Vagina (tissue), 2 donors: ENCODE data around the gene NRXN2. TPM values are rescaled to one million over a fixed set of nuclear protein-coding genes. Genes with fewer than 3 reads are reported as not detected.

Experiments
- DNase-seq, 2 donors: peaks; one replicate each; pipeline ENCODE4 v3.0.0-alpha.2; 2017; ENCODE audit errors: extremely low spot score in 2 of 2
- H3K27ac ChIP-seq: fragments of 200-600 bp; sonication (generic); one replicate; pipeline ENCODE4 v1.5.1; 2019
- H3K27me3 ChIP-seq: fragments of 200-600 bp; sonication (generic); one replicate; pipeline ENCODE4 v1.5.1; 2019
- H3K36me3 ChIP-seq, 2 donors: fragments of 200-600 bp; sonication (generic); one replicate each; pipeline ENCODE4 v1.5.1; 2017 to 2019
- H3K4me1 ChIP-seq: fragments of 200-600 bp; sonication (generic); one replicate; pipeline ENCODE4 v1.5.1; 2019
- H3K4me3 ChIP-seq, 2 donors: fragments of 200-600 bp; sonication (generic); 1 replicate in 1 of 2; 2 replicates in 1 of 2; pipeline ENCODE4 v1.5.1; 2016 to 2019
- H3K9me3 ChIP-seq: fragments of 200-600 bp; sonication (generic); one replicate; pipeline ENCODE4 v1.5.1; 2019
- POLR2A ChIP-seq, 2 donors: fragments of 450-650 bp; IDR thresholded peaks; one replicate each; pipeline ENCODE4 v1.6.1; 2017; ENCODE audit warnings: antibody characterized with exemption in 2 of 2, mild to moderate bottlenecking in 2 of 2, moderate library complexity in 2 of 2
- POLR2AphosphoS5 ChIP-seq, 2 donors: sonication (generic); formaldehyde crosslinking; IDR thresholded peaks; one replicate each; pipeline ENCODE4 v1.9.0; 2017; ENCODE audit warnings: antibody characterized with exemption in 2 of 2, mild to moderate bottlenecking in 2 of 2, low read depth in 1 of 2; ENCODE audit not compliant: insufficient read depth in 1 of 2
- intact Hi-C: fragments of 100-400 bp; cut with DNase I; formaldehyde crosslinking; loops from one replicate; pipeline ENCODE4 v1.15.1; 2023
- total RNA-seq: library from RNA; depleted of rRNA; stranded (reverse); fragments of >200 nt; gene quantifications from one replicate; pipeline ENCODE4 v1.2.3, GENCODE V29; 2016
- TF ChIP-seq, protein P1 (sequence below), 3 experiments: fragments of 450-650 bp in 2 of 3; fragments of 200-600 bp in 1 of 3; sonication (generic) in 1 of 3; IDR thresholded peaks; one replicate each; pipeline ENCODE4 v1.5.1; 2017 to 2019; ENCODE audit warnings: antibody characterized with exemption in 3 of 3, mild to moderate bottlenecking in 2 of 3, moderate library complexity in 2 of 3

NRXN2 gene
- total RNA-seq, 1 donor from 2014 or later: 16.9 TPM

DNA sequence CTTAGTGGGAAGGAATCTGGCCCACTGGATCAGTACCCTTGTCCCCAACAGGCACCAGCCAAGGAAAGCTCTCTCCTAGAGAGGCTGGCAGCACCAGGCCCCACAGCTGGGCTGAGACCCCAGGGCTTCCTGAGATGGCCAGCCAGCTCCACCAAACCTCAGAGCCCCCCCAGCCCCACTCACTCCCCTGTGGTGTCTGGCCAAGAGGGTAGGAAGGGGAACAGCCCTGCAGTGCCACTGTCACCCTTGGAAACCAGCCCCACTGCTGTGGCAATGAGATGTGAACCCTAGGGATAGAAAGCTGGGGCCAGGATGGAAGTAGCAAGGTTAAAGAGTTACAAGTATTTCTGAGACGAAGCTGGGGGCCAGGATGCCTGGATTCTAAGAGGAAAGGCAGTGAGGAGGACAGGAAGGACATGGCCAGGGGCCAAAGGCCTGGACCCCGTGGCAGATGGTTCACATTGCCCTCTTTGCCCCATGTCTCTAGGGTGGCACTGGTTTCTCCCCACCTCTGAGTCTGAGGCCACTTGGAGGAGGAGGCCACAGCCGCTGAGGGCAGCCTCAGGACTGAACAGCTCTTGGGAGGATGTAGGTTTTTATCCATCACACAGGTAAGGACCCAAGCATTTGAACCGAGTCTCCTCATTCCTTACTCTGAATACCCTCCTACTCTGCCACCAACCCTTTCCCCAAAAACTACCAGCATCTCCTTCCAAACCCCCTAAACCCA is 28.8 kb downstream of the NRXN2 start:
- intact Hi-C loops: no loop called here
- H3K27me3 ChIP-seq: no peaks in the 10 kb centered on the region
- no peaks in the 10 kb centered on the region for H3K36me3 ChIP-seq
- no peak for DNase-seq
- no peak overlapping the region for H3K27ac ChIP-seq
- H3K4me3 ChIP-seq: no peak overlapping the region
- H3K4me1 ChIP-seq: peaks cover 3% of the 10 kb centered on the region
- no peaks in the 10 kb centered on the region for H3K9me3 ChIP-seq
- TF ChIP-seq, protein P1, sequence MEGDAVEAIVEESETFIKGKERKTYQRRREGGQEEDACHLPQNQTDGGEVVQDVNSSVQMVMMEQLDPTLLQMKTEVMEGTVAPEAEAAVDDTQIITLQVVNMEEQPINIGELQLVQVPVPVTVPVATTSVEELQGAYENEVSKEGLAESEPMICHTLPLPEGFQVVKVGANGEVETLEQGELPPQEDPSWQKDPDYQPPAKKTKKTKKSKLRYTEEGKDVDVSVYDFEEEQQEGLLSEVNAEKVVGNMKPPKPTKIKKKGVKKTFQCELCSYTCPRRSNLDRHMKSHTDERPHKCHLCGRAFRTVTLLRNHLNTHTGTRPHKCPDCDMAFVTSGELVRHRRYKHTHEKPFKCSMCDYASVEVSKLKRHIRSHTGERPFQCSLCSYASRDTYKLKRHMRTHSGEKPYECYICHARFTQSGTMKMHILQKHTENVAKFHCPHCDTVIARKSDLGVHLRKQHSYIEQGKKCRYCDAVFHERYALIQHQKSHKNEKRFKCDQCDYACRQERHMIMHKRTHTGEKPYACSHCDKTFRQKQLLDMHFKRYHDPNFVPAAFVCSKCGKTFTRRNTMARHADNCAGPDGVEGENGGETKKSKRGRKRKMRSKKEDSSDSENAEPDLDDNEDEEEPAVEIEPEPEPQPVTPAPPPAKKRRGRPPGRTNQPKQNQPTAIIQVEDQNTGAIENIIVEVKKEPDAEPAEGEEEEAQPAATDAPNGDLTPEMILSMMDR (IDR thresholded peaks at IDR 0.05): no peak
- TF ChIP-seq POLR2AphosphoS5 (IDR thresholded peaks at IDR 0.05; ENCODE audit: insufficient read depth in 1 of 2, low read depth in 1 of 2): no peak

DNA sequence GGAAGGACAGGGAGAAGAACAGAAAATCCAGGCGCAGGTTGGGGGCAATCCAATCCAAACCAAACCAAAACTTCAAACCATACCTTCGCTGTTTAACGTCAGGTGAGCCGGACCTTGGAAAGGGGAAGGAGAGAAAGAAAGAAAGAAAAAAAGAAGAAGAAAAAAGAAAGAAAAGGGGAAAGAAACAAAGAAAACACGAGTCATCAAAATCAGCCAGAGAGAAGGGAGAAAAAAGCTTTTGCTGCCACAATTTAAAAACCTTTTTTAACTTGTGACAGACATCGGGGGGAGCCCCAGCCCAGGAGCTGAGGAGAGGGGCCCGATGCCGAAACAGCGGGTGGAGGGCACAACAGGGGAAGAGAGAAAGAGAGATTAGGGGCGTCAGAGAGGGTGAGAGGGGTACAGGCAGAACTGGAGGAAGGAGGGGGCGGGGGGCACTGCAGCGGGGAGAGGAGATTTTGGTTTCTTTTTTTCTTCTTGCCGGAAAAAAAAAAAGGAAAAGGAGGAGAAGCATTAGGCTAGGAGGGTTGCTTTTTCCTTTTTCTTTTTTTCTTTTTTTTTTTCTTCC is 30.1 kb downstream of the NRXN2 start:
- TF ChIP-seq POLR2AphosphoS5 (IDR thresholded peaks at IDR 0.05; ENCODE audit: insufficient read depth in 1 of 2, low read depth in 1 of 2): no peak
- TF ChIP-seq, protein P1 (IDR thresholded peaks at IDR 0.05): no peak
- no peak for TF ChIP-seq POLR2A (IDR thresholded peaks at IDR 0.05)
- Histone ChIP-seq H3K27me3 (no peaks in the 10 kb centered on the region), H3K9me3 (no peaks in the 10 kb centered on the region), H3K4me1 (peaks cover 16% of the 10 kb centered on the region), H3K4me3 (no peak overlapping the region), H3K36me3 (no peaks in the 10 kb centered on the region), H3K27ac (no peak overlapping the region)
- intact Hi-C loops: no loop called here
- DNase-seq: no peak

DNA sequence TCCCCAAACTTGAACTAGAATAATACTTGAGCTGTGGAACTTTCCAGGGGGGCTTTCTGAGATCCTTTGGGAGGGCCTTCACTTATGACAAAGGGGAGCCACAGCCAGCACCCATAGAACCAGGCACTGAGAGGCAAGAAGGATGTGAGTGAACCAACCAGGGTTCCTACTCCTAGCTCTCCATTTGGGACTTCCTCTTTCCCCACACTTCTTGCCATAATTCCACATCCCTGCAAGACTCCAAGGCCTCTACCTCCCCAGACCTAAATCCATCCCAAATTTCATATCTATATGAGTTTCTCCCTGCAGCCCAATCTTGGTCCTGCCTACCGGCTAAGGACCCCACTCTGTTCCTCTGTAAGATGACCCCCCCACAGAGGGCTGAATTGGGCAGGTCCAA is 31.5 kb downstream of the NRXN2 start:
- Histone ChIP-seq H3K4me3 (no peak overlapping the region), H3K9me3 (no peaks in the 10 kb centered on the region), H3K36me3 (no peaks in the 10 kb centered on the region), H3K27ac (no peak overlapping the region), H3K4me1 (peaks cover 18% of the 10 kb centered on the region), H3K27me3 (no peaks in the 10 kb centered on the region)
- intact Hi-C loops: no loop called here
- TF ChIP-seq, protein P1 (IDR thresholded peaks at IDR 0.05): no peak
- TF ChIP-seq POLR2AphosphoS5 (IDR thresholded peaks at IDR 0.05; ENCODE audit: insufficient read depth in 1 of 2, low read depth in 1 of 2) (no peak), POLR2A (IDR thresholded peaks at IDR 0.05) (no peak)
- DNase-seq: no peak

DNA sequence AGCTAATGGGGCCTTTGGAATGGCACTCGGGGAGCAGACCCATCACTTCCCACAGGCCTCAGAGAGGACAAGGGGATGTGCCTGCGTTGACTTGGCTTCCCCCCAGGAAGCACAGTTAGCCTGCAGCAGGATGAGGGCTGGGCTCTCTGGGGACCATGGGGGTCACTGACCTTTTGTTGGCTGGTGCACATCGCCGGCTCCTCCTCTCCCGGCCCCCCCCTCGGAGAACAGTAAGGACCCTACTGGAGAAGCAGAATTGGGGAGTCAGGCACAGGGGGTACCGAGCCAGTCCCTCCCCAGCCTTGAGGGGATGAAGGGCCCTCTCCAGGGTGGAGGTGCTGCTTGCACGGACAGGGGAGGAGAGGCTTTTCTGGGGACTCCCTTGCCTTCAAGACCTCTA is 32.8 kb downstream of the NRXN2 start:
- Histone ChIP-seq H3K27me3 (no peaks in the 10 kb centered on the region), H3K27ac (no peak overlapping the region), H3K4me1 (peaks cover 18% of the 10 kb centered on the region), H3K4me3 (no peak overlapping the region), H3K9me3 (no peaks in the 10 kb centered on the region), H3K36me3 (no peaks in the 10 kb centered on the region)
- intact Hi-C loops: no loop called here
- no peak for DNase-seq
- TF ChIP-seq, protein P1 (IDR thresholded peaks at IDR 0.05): no peak
- no peak for TF ChIP-seq POLR2AphosphoS5 (IDR thresholded peaks at IDR 0.05; ENCODE audit: insufficient read depth in 1 of 2, low read depth in 1 of 2)

DNA sequence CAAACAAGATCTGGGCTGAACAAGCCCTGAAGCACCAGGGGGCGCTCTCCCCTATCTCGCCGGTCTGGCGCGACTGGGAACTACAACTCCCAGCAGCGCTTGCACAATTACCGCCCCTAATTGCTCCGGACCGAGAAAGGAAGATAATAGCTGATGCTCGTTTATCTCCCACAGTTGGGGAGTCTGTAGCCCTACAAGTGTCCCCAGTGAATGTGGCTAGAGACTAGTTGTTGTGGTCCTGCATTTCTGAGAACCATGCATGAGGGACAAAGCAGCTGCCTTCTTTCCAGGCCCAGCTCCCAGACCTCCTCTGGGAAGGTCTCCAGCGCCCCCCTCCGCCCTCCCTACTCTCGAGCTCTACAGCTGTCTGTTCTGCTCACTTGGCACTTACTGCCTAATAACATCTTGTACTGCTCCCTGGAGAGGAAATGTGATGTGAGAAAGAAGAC is 34.4 kb downstream of the NRXN2 start:
- Histone ChIP-seq H3K36me3 (no peaks in the 10 kb centered on the region), H3K4me3 (peak overlapping the region; percentile 33 to 36), H3K27me3 (no peaks in the 10 kb centered on the region), H3K4me1 (peaks cover 18% of the 10 kb centered on the region), H3K9me3 (no peaks in the 10 kb centered on the region), H3K27ac (peak overlapping the region; percentile 77)
- no peak for TF ChIP-seq POLR2A (IDR thresholded peaks at IDR 0.05)
- TF ChIP-seq POLR2AphosphoS5 (IDR thresholded peaks at IDR 0.05; ENCODE audit: insufficient read depth in 1 of 2, low read depth in 1 of 2): peak; percentile 50 to 61
- TF ChIP-seq, protein P1 (IDR thresholded peaks at IDR 0.05): peak; percentile 66 to 92 (median 86)
- no peak for DNase-seq
- intact Hi-C loops: no loop called here
